NCI-H446 (cell line): Measurements from ENCODE around the gene RER1.

Source experiments
- DNase-seq, 2 experiments: peaks; one replicate each; lab custom pipeline; 2025; lab: John Stamatoyannopoulos, UW

The RER1 gene

GRCh38 chr1:2353551-2354438 is 37.8 kb upstream of the RER1 start:
- no peak for DNase-seq

GRCh38 chr1:2354511-2355372 is 36.9 kb upstream of the RER1 start:
- no peak for DNase-seq

GRCh38 chr1:2355373-2356261 is 36.0 kb upstream of the RER1 start:
- DNase-seq = no peak

GRCh38 chr1:2356401-2356800 is 35.2 kb upstream of the RER1 start:
- DNase-seq = no peak

- no peak for DNase-seq
These were observed 34.5 kb upstream of the RER1 start for GRCh38 chr1:2356911-2357845.

- DNase-seq = no peak
These were observed 33.6 kb upstream of the RER1 start for GRCh38 chr1:2358072-2358471.

- no peak for DNase-seq
These were observed 32.7 kb upstream of the RER1 start for GRCh38 chr1:2358651-2359640.

- DNase-seq = no peak
These were observed 30.9 kb upstream of the RER1 start for GRCh38 chr1:2360588-2361364.

- no peak for DNase-seq
These were observed 27.7 kb upstream of the RER1 start for GRCh38 chr1:2363847-2364513.

- no peak for DNase-seq
These were observed 23.4 kb upstream of the RER1 start for GRCh38 chr1:2368053-2368744.

- DNase-seq = no peak
These were observed 18.8 kb upstream of the RER1 start for GRCh38 chr1:2372551-2373490.

- DNase-seq = no peak
These were observed 17.9 kb upstream of the RER1 start for GRCh38 chr1:2373551-2374251.

- no peak for DNase-seq
These were observed 17.1 kb upstream of the RER1 start for GRCh38 chr1:2374252-2375155.

GRCh38 chr1:2375246-2375922 is 16.3 kb upstream of the RER1 start:
- no peak for DNase-seq
